GM21529 (cell line): ENCODE data around the gene IL9.

ENCODE experiments used
- ATAC-seq: cut with Tn5 transposase; IDR thresholded peaks from one replicate; pipeline ENCODE4 v1.9.1; 2021; ENCODE audit not compliant: unreplicated experiment

IL9 gene

DNA sequence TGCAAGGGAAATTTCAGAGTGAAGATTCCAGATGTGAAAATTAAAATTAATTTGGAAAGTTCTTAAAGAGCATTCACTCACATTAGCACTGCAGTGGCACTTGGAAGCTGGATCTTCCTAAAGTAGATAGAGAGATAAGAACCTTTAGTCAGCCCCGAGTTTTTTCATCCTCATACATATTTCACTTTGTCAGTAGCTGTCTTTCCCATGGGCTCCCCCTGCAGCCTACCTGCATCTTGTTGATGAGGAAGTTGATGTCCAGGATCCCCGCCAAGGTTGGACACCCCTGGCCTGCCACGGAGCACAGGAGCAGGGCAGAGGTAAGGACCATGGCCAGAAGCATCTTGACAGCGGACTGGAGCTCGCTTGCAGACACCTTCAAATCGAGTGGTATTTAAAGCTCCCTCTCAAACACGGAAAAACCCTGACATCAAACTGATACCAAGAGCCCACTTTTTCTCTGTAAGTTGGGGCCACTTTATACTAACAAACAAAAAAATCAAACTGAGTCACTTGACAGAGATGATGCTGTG, at the start of gene IL9:
IL9 (minus strand) TSS at position 368 of the 533 bp plus-strand sequence; CDS start at position 343, 25 bp downstream.
- ATAC-seq, result no peak

DNA sequence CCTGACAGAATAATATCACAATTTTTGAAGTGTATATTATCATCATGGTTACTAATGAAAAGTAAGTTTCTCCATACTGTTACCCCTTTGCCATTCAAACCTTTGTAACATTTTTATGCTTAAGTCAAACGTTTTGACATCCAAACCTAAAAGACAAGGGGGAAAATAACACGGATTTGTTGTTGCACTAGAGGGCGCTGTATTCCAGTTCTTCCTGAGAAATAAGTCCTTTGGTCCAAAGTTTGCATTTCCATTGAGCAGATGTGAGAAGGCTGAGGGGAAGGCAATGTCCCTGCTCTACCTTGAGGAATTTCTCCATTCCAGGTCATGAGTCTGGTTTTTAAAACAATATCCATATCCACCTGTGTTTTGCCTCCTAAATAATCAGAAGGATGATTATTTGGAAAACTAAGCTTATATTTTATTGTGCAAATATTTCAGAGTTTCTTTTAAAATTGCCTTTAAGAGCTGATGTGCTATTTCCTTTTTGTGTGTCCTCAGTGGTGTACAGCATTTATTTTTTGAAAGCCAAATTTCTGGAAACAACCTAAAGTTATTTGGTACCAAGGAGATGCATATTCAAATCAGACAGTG, 49.4 kb upstream of the IL9 start:
- ATAC-seq, result no peak

DNA sequence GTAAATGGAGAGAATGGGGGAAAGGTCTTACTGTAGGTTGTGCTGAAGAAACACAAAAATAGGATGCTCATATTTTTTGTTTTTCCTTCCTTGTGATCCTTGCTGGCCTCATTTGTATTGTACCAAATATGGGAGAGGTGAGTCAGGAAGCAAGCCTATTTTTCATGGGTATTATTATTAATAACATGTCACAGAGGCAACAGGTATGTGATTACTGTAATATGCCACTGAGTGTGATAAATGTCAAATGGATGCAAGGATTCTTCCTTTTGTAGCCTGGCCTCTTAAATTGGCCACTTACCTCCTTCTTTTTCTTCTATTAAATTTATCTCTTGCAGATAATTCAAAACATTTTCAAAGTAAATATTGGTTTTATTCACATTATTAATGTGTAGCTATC, 48.9 kb upstream of the IL9 start:
- no peak for ATAC-seq

DNA sequence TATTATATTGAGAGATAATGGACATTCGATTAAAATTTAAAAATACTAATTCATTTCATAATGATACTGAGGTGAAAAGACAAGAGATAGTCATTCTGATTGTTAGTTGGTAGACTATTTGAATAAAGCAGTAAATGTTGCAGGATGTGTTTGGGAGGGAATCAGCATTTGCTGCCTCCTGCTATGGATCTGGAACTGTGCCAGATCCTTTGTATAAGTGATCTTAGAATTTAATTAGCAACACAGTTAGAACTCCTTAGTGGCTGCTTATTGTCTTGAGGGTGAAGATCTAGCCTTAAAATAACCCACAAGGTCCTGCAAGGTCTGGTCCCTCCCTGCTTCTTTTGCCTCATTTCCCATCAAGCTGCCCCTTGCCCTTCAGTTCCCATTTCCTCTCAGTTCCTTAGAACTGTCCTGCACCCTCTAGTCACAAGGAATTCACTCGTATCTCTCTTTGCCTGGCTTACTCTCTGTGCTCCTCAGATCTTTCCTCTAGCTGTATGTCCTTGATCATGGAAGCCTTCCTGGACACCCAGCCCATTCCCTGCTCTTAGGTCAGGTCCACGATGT, 46.6 kb upstream of the IL9 start:
- ATAC-seq, result no peak

DNA sequence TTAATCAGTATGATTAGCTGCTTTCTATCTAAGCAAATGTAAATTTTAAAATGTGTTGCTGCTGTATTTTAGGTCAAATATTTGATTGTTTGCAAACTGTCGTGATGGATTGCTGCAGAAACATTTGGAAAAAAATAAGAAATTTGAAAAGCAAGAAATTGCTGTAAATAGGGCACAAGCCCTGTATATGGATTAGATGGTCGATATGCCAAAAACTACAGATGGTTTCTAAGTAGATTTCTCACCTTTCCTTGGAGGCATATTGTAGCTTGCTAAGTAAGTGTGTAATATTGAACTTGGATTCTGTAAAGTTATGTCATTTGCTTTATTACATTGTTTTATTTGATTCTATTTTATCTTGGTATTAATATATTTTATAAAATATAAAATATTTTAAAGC, 46.1 kb upstream of the IL9 start:
- no peak for ATAC-seq

DNA sequence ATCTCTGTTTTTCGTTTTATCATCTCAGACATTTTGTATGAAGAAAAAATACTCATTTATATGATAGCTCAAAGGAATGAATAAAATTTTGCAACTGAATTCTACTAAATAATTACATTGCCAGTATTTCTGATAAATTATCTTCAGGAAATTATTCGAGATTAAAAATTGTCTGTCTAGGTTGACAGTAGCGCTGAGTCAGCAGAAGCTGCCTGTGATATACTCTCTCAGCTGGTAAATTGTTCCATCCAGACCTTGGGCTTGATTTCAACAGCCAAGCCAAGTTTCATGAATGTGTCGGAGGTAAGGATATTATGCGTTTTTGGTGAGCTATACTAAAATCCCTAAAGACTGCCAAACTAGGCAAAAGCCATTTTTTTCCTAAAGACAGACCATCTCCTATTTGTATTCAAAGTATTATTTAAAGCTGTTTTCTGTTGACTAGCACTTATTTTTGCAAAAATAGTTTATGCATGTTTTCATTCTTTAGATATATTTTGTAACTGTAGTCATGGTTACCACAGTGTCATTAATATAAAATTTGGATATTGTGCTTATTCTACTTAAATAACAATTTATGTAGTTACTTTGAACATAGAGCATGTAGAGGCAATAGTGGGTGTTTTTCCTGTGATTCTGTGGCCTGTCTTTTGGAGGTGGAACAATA, 41.7 kb upstream of the IL9 start:
- ATAC-seq, result no peak

DNA sequence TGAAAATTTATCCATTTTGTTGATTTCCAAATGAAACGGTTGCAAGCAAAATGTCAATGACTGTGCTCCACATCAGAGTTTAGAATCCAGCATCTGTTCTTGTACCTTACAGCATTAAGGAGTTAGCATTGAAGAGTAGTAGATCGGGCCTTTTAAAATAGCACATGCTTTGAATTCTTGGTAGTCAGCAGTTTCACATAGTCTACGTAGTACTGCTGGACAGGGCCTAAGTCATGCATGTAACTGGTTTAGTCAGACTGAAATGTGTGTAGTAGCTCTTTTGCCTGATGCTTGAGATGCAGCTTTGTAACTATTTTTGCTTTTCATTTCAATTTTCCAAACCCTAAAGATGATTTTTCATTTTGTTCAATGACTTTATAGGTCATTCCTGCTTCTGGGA, 39.3 kb upstream of the IL9 start:
- ATAC-seq, result no peak

DNA sequence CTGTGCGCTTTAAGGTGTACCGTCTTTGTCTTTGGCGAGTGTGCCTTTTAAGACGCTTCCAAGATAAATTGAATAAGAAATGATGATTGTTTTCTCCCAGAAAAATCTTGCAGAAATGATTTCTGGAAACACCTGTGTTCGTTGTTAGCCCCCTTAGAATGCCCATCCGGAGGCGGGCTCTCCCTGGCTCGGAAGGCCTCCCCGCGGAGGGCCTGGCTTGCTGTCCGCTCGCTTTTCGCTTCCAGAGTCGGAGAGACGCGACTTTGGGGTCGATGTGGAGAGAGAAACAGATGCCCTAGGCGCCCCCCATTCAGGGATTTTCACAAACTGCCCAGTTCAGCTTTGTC, 35.3 kb upstream of the IL9 start:
- ATAC-seq, result no peak

DNA sequence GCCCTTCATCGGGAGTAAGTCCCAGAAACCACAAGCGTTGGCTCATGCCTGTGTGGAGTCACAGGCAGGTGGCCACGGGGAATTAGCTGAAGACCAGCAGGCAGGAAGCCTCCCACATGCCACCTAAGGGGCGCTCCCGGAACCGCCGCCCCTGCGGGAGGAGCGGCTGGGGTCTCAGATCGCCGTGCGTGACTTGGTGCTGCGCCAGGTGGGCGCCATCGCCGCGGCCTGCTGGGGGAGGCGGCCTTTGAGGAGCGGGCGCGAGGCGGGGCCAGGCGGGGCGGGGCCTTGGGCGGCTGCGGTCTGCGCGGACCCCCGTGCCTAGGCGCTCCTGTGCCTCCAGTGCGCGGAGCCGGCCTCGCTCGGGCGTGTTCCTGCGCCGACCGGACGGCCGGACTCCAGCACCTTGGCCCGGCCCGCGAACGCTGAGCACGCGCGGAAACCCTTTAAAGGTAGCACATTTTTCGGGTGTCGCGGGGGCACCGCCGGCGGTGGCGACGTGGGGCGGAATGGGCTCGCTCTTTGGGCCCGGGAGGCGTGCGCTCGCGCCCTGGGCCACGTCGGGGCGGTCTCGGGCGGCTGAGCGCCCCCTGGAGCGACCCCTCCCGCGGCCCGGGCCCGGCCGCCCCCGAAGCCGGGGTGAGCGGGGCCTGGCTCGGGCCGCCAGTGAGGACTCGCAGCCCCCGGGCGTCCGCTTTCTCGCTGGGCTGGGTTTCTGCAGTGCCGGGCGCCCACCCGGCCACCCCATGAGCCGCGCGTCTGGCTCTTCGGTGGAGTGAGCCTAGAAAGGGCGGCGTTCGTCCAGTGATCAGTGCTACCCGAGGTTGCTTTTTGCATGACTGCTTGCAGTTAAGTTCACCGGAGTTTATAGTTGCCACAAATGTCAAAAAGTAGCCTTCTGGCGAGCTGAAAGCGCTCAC, 34.6 kb upstream of the IL9 start:
- no peak for ATAC-seq

DNA sequence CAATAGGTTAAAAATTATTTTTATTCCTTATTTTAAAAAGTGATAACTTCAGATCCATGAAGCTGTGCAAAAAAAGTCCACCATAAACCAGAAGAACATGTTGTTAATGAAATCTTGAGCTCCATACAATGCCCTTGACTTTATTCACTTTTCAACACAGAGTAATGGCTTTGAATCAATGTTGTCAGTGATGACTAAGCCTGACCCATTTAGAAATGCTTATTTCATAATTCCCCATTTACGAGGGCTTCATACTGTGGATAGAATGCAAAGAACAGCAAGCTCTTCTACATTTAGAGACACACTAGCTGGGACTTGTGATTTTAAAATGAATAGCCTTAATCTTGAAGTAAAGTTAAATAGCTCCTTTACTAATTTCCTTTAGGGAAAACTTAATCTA, 25.7 kb upstream of the IL9 start:
- ATAC-seq, result no peak

DNA sequence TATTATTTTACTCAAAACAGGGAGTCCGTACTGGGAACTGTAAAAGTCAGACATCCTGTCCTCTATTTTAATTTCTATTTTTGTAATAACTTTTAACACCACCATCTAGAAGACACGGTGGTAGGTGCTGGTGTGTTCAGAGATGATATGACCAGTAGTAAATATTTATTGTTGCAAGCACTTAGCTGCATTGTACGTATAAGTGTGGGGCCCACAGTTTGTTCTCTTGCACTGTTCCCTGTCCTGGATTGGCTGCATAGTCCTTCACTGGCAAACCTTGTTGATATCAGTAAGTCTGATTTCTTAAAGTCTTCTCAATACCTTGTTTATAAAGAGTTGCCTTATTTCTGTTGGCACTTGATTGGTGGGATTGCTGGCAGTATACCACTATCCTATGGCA, 24.6 kb upstream of the IL9 start:
- no peak for ATAC-seq

DNA sequence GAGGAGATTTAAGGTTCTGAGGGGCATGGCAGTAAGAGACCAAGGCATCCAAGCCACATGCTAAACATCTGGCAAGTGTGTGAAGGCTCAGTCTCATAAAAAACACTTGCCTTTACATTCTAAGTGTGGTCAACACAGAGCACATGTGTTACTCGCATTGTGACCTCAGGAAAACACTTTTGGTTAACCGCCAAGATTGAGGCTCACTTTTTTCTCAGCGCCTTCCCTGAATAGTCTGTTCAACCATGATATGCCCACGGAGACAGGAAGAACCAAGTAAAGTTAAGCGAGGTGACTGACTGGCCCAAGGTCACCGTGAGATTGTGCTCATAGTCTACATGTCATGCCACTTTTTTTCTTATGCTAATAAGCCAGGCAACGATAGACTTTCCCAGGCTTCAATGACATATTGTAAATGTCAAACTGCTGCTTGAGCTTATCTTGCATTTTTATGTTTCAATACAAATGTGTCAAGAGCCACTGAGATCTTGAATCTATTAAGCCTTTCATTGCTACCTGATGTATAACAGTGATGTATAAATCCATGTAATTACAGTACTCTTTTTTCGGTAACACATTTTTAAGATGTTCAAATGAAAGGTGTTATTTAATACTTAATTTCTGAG, 21.1 kb upstream of the IL9 start:
- ATAC-seq, result no peak

DNA sequence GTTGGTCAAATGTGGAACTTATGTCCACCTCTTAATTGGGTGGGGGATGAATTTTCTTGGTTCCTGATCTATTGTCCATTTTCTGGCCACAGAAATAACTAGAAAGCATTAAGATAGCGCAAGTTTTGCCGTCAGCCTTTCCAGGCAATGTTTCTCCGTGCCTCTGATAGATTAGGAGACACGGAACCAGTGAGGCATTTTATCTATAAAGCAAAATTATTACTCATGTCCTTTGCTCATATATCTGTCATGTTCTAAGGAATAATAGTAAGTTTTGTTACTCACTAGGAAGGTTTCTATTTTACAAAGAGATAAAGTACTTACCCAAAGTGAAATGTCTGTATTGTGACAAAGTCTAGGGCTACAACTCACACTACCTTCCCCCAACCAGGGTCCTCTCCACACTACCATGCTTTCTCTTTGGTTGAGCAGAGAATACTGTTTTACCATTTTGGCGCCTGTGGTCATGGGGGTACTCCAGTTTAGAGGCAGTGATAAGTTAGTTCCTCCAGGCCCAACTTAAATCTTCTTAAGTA, 19.9 kb upstream of the IL9 start:
- no peak for ATAC-seq

DNA sequence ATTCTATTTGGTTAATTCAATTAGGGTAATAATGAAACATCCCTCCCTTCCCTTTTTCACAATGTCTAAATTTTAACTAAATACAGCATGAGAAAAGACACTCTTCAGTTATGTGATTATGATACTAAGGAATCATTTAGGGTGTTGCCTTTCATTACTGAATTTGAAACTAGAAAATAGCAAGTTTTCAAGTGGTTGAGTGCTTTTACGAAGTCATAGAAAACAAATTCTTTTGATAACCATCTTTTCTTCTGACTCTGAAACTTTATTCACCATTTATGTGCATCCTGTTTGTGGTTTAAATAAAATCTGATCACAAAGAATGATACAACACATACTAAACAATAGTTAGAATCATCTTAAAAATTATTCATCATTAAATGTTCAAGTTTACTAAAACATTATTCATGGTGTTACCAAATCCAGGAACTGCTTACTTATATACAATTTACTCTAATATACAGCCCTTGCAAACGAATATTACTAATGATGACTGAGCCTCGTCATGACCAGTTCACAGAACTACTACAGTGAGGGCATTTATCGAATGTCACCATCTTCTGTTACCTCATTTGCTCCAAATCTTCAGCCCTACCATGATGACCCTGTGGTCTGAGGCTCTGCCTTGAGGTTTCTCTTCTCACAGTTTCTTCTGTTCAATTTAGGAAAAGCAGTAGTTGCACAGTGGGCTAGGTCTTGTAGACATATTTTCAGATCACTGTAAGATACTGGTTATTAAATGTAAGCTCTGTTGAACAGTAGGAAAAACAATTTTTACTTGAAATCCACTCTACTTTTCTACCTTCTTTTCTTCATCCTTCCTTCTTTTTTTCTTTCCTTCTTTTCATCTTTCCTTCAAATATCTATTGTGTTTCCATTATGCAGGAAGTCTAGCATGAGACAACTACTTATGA, 18.3 kb upstream of the IL9 start:
- no peak for ATAC-seq

DNA sequence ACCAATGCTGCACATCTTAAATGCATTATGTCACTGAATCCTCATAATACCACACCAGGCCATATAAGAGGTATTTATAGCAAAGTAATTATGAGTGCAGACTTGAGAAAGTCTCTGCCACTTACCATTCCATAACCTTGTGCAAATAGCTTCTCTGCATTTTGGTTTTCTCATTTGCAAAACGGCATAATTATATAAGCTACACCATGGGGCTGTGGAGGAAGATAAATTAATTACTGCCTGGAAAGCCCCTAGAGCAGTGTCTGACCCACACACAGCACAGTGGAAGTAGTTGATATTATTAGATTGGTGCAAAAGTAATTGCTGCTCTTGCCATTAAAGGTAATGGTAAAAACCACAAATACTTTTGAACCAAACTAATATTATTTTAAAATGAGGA, 9.5 kb upstream of the IL9 start:
- no peak for ATAC-seq

DNA sequence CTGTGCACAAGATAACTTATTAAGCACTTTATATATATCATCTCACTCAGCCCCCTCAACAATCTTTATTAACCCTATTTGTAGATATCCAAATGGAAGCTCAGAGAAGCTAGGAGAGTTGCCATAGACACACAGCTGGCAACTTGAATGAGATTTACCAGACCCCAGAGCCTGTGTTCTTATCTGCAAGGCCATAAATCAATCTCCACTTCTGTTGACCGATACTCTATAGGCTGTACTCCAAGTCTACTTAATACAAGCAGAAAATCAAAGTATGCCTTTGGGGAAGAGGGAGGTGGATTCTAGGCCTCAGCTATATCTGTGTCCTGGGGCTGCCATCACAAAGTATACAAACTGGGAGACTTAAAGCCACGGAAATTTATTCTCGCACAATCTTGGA, 6.0 kb upstream of the IL9 start:
- no peak for ATAC-seq

DNA sequence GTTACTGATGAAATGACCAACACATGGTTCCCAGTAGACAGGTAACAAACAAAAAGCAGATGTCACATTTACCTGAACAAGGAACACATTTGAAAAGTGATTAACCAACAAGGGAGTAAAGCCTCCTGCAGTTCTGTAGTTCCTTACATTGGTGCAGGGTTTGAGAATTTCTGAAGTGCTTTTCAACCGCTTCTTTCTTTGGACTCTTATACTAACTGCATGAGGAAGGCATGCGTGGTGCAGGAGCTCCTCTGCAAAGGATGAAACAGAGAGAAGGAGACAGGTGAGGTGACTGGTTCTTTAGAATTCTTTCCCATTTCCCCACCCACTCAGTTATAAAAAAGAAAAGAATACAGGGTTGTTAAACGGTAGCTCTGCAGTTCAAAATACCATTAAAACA, 4.6 kb upstream of the IL9 start:
- no peak for ATAC-seq

DNA sequence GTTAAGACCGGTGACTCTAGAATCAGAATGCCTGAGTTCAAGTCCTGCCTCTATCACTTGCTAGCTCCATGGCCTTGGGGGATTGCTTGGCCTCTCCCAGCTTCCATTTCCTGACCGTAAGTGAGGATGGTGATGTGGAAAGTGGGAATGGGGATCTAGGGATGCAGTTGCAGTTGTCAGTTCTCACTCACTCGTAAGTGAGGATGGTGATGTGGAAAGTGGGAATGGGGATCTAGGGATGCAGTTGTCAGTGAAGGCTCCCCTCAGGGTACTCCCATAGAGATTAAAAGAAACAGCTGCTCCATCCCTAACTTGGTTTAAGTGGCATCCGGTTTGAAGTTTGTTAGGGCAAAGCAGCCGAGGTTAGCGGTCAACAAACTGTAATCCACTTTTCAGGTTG, 3.0 kb upstream of the IL9 start:
- no peak for ATAC-seq

DNA sequence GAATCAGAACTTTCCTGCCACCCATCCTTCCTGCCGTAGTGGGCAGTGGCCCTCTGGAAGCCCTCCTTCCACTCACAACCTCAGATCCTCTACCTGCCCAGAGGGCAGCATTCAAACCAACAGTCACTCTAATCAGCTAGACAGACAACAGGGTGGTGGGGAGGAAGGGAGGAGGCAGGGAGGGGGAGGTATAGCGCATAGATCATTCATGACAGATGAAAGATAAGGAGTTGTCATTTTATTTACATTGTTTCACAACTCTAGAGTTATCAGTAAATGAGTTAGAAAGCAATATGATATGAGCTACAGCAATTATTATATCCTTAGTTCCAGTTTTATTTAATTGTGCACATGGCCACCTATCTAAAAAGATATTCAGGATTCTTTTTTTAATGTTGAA, 852 bp downstream of the IL9 start:
- no peak for ATAC-seq

DNA sequence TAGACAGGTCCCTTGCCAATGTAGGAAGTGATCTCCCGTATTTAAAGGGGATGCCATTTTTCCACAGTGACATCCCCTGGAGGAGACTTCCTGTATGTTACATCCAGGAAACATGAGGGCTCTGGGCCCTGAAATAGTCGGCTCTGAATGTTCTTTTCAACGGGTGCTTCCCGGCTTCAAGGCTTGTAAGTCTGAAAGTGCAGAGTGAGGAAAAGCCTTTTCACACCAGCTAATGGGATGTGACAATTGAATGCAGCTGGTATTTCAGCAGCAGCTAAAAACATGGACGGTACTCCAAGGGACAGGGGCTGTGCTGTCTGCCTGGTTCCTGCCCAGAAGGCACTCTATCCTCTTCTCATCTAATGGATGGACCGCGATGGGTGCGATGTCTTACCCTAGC, 1.4 kb downstream of the IL9 start:
- no peak for ATAC-seq
